ENCODE measurements around the gene CD1C. TPM values are rescaled to one million over a fixed set of nuclear protein-coding genes. Genes with fewer than 3 reads are reported as not detected.
"Not testable (repeated sequence)": the region's sequence is repeated elsewhere in the genome, so short reads cannot be mapped to it uniquely, and the experiment has no call there.

The CD1C gene
- total RNA-seq, 3 donors from 2014 or later, result 0.66 to 2.5 (median 2.1) TPM

DNA sequence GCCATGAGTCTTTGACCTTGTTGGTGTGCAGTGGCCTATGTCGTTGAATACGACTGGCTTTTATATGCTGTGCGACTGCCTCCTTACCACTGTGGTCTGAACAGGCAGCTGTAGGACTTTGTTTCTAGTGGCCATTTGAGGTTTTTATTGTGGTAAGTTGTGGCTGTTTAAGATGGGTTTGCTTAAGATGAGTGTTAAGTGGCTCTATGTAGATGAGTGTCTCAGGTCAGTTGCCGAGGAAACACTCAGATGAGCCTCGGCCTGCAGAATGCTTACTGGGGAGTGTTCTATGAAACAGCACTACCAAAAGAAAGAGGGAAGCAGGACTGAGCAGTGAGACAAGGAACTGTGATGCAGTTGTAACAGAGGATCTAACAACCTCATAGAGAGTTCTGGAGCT, 14.9 kb upstream of the CD1C start:
- H3K27me3 ChIP-seq, result no peaks in the 10 kb centered on the region
- H3K4me1 ChIP-seq, result no peaks in the 10 kb centered on the region
- peaks cover 8 to 23% of the 10 kb centered on the region in 2 donors for H3K9me3 ChIP-seq
- DNase-seq (ENCODE audit: low spot score in 2 of 2), result no peak
- intact Hi-C loops (cut with DNase I; ENCODE audit: low total_unique reads), result no loop called here
- H3K4me3 ChIP-seq, result no peak overlapping the region
- H3K27ac ChIP-seq, result no peak overlapping the region
- TF ChIP-seq POLR2A (IDR thresholded peaks at IDR 0.05), result no peak
- TF ChIP-seq, protein P1, sequence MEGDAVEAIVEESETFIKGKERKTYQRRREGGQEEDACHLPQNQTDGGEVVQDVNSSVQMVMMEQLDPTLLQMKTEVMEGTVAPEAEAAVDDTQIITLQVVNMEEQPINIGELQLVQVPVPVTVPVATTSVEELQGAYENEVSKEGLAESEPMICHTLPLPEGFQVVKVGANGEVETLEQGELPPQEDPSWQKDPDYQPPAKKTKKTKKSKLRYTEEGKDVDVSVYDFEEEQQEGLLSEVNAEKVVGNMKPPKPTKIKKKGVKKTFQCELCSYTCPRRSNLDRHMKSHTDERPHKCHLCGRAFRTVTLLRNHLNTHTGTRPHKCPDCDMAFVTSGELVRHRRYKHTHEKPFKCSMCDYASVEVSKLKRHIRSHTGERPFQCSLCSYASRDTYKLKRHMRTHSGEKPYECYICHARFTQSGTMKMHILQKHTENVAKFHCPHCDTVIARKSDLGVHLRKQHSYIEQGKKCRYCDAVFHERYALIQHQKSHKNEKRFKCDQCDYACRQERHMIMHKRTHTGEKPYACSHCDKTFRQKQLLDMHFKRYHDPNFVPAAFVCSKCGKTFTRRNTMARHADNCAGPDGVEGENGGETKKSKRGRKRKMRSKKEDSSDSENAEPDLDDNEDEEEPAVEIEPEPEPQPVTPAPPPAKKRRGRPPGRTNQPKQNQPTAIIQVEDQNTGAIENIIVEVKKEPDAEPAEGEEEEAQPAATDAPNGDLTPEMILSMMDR (IDR thresholded peaks at IDR 0.05), result no peak
- no peak for TF ChIP-seq POLR2AphosphoS5 (IDR thresholded peaks at IDR 0.05)
- no peaks in the 10 kb centered on the region for H3K36me3 ChIP-seq

DNA sequence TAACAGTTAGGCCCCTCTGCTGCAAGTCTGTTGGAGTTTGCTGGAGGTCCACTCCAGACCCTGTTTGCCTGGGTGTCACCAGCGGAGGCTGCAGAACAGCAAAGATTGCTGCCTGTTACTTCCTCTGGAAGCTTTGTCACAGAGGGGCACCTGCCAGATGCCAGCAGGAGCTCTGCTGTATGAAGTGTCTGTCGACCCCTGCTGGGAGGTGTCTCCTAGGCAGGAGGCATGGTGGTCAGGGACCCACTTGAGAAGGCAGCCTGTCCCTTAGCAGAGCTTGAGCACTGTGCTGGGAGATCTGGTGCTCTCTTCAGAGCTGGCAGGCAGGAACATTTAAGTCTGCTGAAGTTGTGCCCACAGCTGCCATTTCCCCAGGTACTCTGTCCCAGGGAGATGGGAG, 7.3 kb upstream of the CD1C start:
- H3K36me3 ChIP-seq; H3K27ac ChIP-seq; DNase-seq (ENCODE audit: low spot score in 2 of 2); H3K27me3 ChIP-seq; intact Hi-C loops (cut with DNase I; ENCODE audit: low total_unique reads); H3K4me1 ChIP-seq; H3K4me3 ChIP-seq: not testable (repeated sequence)
- H3K9me3 ChIP-seq, result peaks cover 10 to 28% of the 10 kb centered on the region in 2 donors

DNA sequence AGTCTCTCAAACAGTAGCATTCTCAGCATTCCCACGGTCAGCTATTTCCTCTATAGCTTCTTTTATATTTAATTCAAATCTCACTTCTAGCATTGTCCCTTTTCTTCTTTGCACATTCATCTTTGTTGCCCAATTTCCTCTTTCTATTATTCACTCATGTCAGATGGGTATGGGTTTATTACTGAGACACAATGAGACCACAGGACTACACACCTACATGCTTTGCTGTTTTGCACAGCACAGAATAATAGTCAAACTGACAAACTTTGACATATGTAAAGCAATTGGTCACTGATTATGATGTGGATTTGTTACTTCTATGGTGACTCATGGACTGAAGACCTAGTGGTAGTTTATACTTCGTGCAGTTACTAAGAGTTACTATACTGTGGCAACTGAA, 5.8 kb upstream of the CD1C start:
- Histone ChIP-seq H3K4me3 (no peak overlapping the region), H3K27ac (no peak overlapping the region), H3K27me3 (no peaks in the 10 kb centered on the region), H3K9me3 (peaks cover 10 to 21% of the 10 kb centered on the region in 2 donors), H3K36me3 (no peaks in the 10 kb centered on the region), H3K4me1 (no peaks in the 10 kb centered on the region)
- intact Hi-C loops (cut with DNase I; ENCODE audit: low total_unique reads), result no loop called here
- no peak for DNase-seq (ENCODE audit: low spot score in 2 of 2)
- TF ChIP-seq POLR2AphosphoS5 (IDR thresholded peaks at IDR 0.05) (no peak), POLR2A (IDR thresholded peaks at IDR 0.05) (no peak)
- TF ChIP-seq, protein P1 (IDR thresholded peaks at IDR 0.05), result no peak

DNA sequence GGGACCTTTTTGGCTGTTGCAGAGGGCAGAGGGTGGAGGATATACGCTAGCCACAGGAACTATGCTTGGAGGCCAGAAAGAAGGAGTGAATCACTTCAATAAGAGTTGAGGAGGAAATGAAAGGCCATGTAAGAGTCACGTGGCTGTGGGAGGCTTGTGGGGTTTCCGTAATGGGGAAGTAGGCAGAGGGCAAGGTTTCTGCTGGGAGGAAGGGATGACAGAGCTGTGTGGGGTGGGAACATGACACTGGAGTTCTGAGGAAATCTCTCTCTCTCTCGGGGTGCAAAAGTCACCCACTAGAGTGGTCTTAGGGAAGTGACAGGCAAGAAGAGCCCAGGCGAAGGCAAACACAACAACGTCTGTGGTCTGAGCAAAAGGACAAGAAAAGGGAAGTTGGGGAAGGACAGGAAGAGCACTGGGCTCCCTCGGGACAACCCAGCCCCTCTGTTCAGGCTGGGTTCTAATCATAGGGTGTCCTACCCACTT, 3.9 kb upstream of the CD1C start:
- peaks cover 4 to 5% of the 10 kb centered on the region in 2 donors for H3K9me3 ChIP-seq
- peak in 1 of 2 donors; percentile 27 for DNase-seq (ENCODE audit: low spot score in 2 of 2)
- intact Hi-C loops (cut with DNase I; ENCODE audit: low total_unique reads), result no loop called here
- no peaks in the 10 kb centered on the region for H3K27me3 ChIP-seq
- H3K4me1 ChIP-seq, result no peaks in the 10 kb centered on the region
- H3K36me3 ChIP-seq, result no peaks in the 10 kb centered on the region
- H3K27ac ChIP-seq, result no peak overlapping the region
- TF ChIP-seq, protein P1 (IDR thresholded peaks at IDR 0.05), result no peak
- TF ChIP-seq POLR2AphosphoS5 (IDR thresholded peaks at IDR 0.05) (no peak), POLR2A (IDR thresholded peaks at IDR 0.05) (no peak)
- no peak overlapping the region for H3K4me3 ChIP-seq

DNA sequence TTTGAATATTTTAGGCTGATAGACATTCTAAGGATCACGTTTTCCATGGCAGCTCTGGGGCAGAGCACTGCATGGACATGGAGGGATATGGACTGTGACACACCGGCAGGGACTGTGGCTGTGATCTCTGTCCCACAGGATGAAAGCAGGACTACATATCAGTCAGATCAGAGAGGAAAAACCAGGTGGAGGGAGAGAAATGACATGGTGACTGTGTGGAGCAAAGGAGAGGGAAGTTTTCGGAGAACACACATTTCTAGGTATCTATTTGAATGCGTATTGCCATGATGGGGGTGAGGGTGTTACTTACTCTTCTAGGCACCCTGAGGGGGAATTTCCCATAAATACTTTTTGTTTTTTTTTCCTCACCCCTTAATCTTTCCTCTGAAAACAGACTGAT, 3.2 kb upstream of the CD1C start:
- intact Hi-C loops (cut with DNase I; ENCODE audit: low total_unique reads), result no loop called here

More for the DNA sequence above, 3.2 kb upstream of the CD1C start:
- no peak for DNase-seq (ENCODE audit: low spot score in 2 of 2)
- Histone ChIP-seq H3K4me3 (no peak overlapping the region), H3K36me3 (no peaks in the 10 kb centered on the region), H3K4me1 (no peaks in the 10 kb centered on the region), H3K9me3 (peaks cover 0 to 4% of the 10 kb centered on the region in 2 donors), H3K27me3 (no peaks in the 10 kb centered on the region), H3K27ac (no peak overlapping the region)
- TF ChIP-seq POLR2A (IDR thresholded peaks at IDR 0.05) (no peak), POLR2AphosphoS5 (IDR thresholded peaks at IDR 0.05) (no peak)
- TF ChIP-seq, protein P1 (IDR thresholded peaks at IDR 0.05), result no peak
